HCEC 1CT (cell line): ENCODE data around the gene KREMEN1.

ENCODE experiments used
- DNase-seq: peaks from one replicate; pipeline ENCODE4 v3.0.0-alpha.2; 2017

KREMEN1 gene

GRCh38 chr22:29195118-29195963 lies 122.5 kb downstream of the KREMEN1 start:
- no peak for DNase-seq

GRCh38 chr22:29195964-29196666 lies 123.3 kb downstream of the KREMEN1 start:
- no peak for DNase-seq

- no peak for DNase-seq
These were observed 124.3 kb downstream of the KREMEN1 start for GRCh38 chr22:29197096-29197495.

GRCh38 chr22:29198240-29198639 lies 125.4 kb downstream of the KREMEN1 start:
- DNase-seq = no peak

- DNase-seq = no peak
These were observed 127.0 kb downstream of the KREMEN1 start for GRCh38 chr22:29199702-29200400.

GRCh38 chr22:29200901-29201300 lies 128.1 kb downstream of the KREMEN1 start:
- DNase-seq = no peak

- no peak for DNase-seq
These were observed 128.9 kb downstream of the KREMEN1 start for GRCh38 chr22:29201782-29202181.

- no peak for DNase-seq
These were observed 129.7 kb downstream of the KREMEN1 start for GRCh38 chr22:29202212-29203192.

GRCh38 chr22:29203488-29204454 lies 130.9 kb downstream of the KREMEN1 start:
- no peak for DNase-seq

- no peak for DNase-seq
These were observed 131.8 kb downstream of the KREMEN1 start for GRCh38 chr22:29204455-29205183.

GRCh38 chr22:29205252-29205593 lies 132.4 kb downstream of the KREMEN1 start:
- no peak for DNase-seq

GRCh38 chr22:29205594-29206371 lies 132.9 kb downstream of the KREMEN1 start, which contains the start of gene EMID1:
Gene EMID1, plus strand, starts transcription at chr22:29205896. Its CDS starts 143 bp downstream, at chr22:29206039.
- DNase-seq = no peak

- DNase-seq = no peak
These were observed 133.8 kb downstream of the KREMEN1 start for GRCh38 chr22:29206372-29207242.

GRCh38 chr22:29207243-29207550 lies 134.4 kb downstream of the KREMEN1 start:
- no peak for DNase-seq

- no peak for DNase-seq
These were observed 135.0 kb downstream of the KREMEN1 start for GRCh38 chr22:29207562-29208501.

GRCh38 chr22:29208502-29208862 lies 135.6 kb downstream of the KREMEN1 start:
- DNase-seq = no peak

- DNase-seq = no peak
These were observed 136.2 kb downstream of the KREMEN1 start for GRCh38 chr22:29208879-29209623.
